ENCODE data around the gene COL4A5. TPM values are rescaled to one million over a fixed set of nuclear protein-coding genes. Genes with fewer than 3 reads are reported as not detected.

Gene COL4A5
- total RNA-seq, 1 experiment from 2014 or later, result 29.4 TPM

GRCh38 chrX:108419401-108419800, 20.2 kb upstream of the COL4A5 start:
- Histone ChIP-seq H3K9ac (ENCODE audit: low read length) (no peak overlapping the region), H3K4me3 (replicated peaks in 1 of 2; ENCODE audit: low read depth in 1 of 2, low read length in 2 of 2) (no peak overlapping the region), H4K20me1 (ENCODE audit: insufficient read depth) (no peaks in the 10 kb centered on the region), H3K27me3 (ENCODE audit: insufficient read depth, low read length) (no peaks in the 10 kb centered on the region), H3K9me2 (ENCODE audit: insufficient read depth) (no peaks in the 10 kb centered on the region), H3K4me1 (ENCODE audit: control insufficient read depth in 1 of 2, insufficient read depth in 2 of 2, low read length in 2 of 2) (no peaks in the 10 kb centered on the region), H3K27ac (ENCODE audit: low read depth, low read length) (no peak overlapping the region), H3K9me3 (ENCODE audit: control insufficient read depth in 1 of 2, insufficient read depth in 1 of 2, low read depth in 1 of 2, low read length in 2 of 2) (no peaks in the 10 kb centered on the region), H3K79me2 (ENCODE audit: insufficient read depth, low read length) (no peaks in the 10 kb centered on the region), H3K36me3 (ENCODE audit: control insufficient read depth in 1 of 2, insufficient read depth in 2 of 2, low read length in 2 of 2) (no peaks in the 10 kb centered on the region), H2AFZ (ENCODE audit: low read depth, low read length, poor library complexity, severe bottlenecking) (no peak overlapping the region), H3K4me2 (ENCODE audit: low read length) (no peak overlapping the region)
- ChIA-PET CTCF (no interaction called here), POLR2A (no interaction called here), RAD21 (ENCODE audit: low non-redundant PET in 1 of 2, low total read pairs in 2 of 2, uncharacterized antibody in 2 of 2, unreplicated experiment in 2 of 2) (no interaction called here)
- no peak for DNase-seq (ENCODE audit: low read depth, low spot score)
- TF ChIP-seq ATF3 (IDR thresholded peaks at IDR 0.05), result no peak
- TF ChIP-seq ZBTB33 (IDR thresholded peaks at IDR 0.05; ENCODE audit: extremely low read depth, insufficient replicate concordance, low read length), result no peak
- no peak for TF ChIP-seq JUND (IDR thresholded peaks at IDR 0.05)
- TF ChIP-seq POLR2A (IDR thresholded peaks at IDR 0.05; ENCODE audit: borderline replicate concordance, extremely low read depth, insufficient read depth, insufficient read length), result no peak
- TF ChIP-seq FOSL1 (IDR thresholded peaks at IDR 0.05; ENCODE audit: low read depth), result no peak
- TF ChIP-seq CTCF (IDR thresholded peaks at IDR 0.05 in 2 of 3, conservative IDR thresholded peaks at IDR 0.05 in 1 of 3; ENCODE audit: borderline replicate concordance in 1 of 3, insufficient read depth in 1 of 3, low read depth in 2 of 3, low read length in 2 of 3), result no peak
- TF ChIP-seq CEBPB (IDR thresholded peaks at IDR 0.05; ENCODE audit: low read depth), result no peak
- no peak for TF ChIP-seq ZFX (IDR thresholded peaks at IDR 0.05)
- no peak for TF ChIP-seq CBX3 (IDR thresholded peaks at IDR 0.05; ENCODE audit: low read depth)
- no peak for TF ChIP-seq EZH2phosphoT487 (IDR thresholded peaks at IDR 0.05; ENCODE audit: borderline replicate concordance)
- no peak for TF ChIP-seq SRF (IDR thresholded peaks at IDR 0.05; ENCODE audit: low read depth)
- TF ChIP-seq MAX (IDR thresholded peaks at IDR 0.05), result no peak
- TF ChIP-seq SIN3A (IDR thresholded peaks at IDR 0.05; ENCODE audit: low read depth), result no peak
- no peak for TF ChIP-seq EZH2 (IDR thresholded peaks at IDR 0.05)
- intact Hi-C loops (cut with micrococcal nuclease), result no loop called here
- no TSS peak for BruUV-seq (replicated peaks)
- ATAC-seq, result no peak
